Sigmoid colon (tissue), 7 donors: ENCODE data around the gene SHCBP1. TPM values are rescaled to one million over a fixed set of nuclear protein-coding genes. Genes with fewer than 3 reads are reported as not detected.
"Not testable (repeated sequence)": the region's sequence is repeated elsewhere in the genome, so short reads cannot be mapped to it uniquely, and the experiment has no call there.

ENCODE experiments used
- DNase-seq: peaks from one replicate; pipeline ENCODE4 v3.0.0-alpha.2; 2019
- H3K27ac ChIP-seq, 4 donors: fragments of 200-600 bp; sonication (generic); one replicate each; pipeline ENCODE4 v1.5.1; 2016 to 2019; ENCODE audit warnings: mild to moderate bottlenecking in 1 of 4
- H3K27me3 ChIP-seq, 3 donors: fragments of 200-600 bp; sonication (generic); one replicate each; pipeline ENCODE4 v1.5.1; 2019; ENCODE audit warnings: mild to moderate bottlenecking in 1 of 3
- H3K36me3 ChIP-seq, 4 donors: fragments of 200-600 bp; sonication (generic); one replicate each; pipeline ENCODE4 v1.5.1; 2016 to 2019
- H3K4me1 ChIP-seq, 4 donors: fragments of 200-600 bp; sonication (generic); one replicate each; pipeline ENCODE4 v1.5.1; 2017 to 2019
- H3K4me3 ChIP-seq, 4 donors: fragments of 200-600 bp; sonication (generic); one replicate each; pipeline ENCODE4 v1.5.1; 2017 to 2019; ENCODE audit warnings: mild to moderate bottlenecking in 2 of 4, moderate library complexity in 1 of 4
- H3K9me3 ChIP-seq, 4 donors: fragments of 200-600 bp in 3 of 4; sonication (generic) in 3 of 4; one replicate each; pipeline versions ENCODE4 v1.5.1 to v1.6.1; 2013 to 2019
- EP300 ChIP-seq, 4 donors: sonication (generic); formaldehyde crosslinking; IDR thresholded peaks; one replicate each; pipeline ENCODE4 v1.6.1; 2017; ENCODE audit warnings: antibody characterized with exemption in 4 of 4
- POLR2A ChIP-seq, 2 donors: fragments of 450-650 bp; IDR thresholded peaks; one replicate each; pipeline ENCODE4 v1.6.1; 2016; ENCODE audit warnings: antibody characterized with exemption in 2 of 2, mild to moderate bottlenecking in 2 of 2, moderate library complexity in 2 of 2
- POLR2AphosphoS5 ChIP-seq, 4 donors: sonication (generic); formaldehyde crosslinking; IDR thresholded peaks; one replicate each; pipeline ENCODE4 v1.6.1; 2017; ENCODE audit warnings: antibody characterized with exemption in 4 of 4
- WGBS, 2 donors: extraction: QIAGEN DNeasy Blood & Tissue Kit; methylation state at CpG; one replicate each; pipeline ENCODE4 v1.1.7; 2013; 5-methylcytosine and 5-hydroxymethylcytosine counted together
- intact Hi-C: fragments of 100-400 bp; cut with DNase I; formaldehyde crosslinking; loops from one replicate; pipeline ENCODE4 v1.15.1; 2023
- polyA plus RNA-seq, 3 donors: library from polyadenylated mRNA; stranded (reverse); fragments of 200-250 nt; gene quantifications; one replicate each; pipeline ENCODE4 v1.2.3, GENCODE V29; 2013
- total RNA-seq, 4 donors: library from RNA; depleted of rRNA; stranded (reverse); fragments of >200 nt; gene quantifications; one replicate each; pipeline ENCODE4 v1.1.0, GENCODE V29; 2016
- TF ChIP-seq, protein P1 (sequence below), 4 experiments: fragments of 450-650 bp in 3 of 4; fragments of 200-600 bp in 1 of 4; IDR thresholded peaks; one replicate each; pipeline ENCODE4 v1.5.1; 2016 to 2019; ENCODE audit warnings: antibody characterized with exemption in 4 of 4, mild to moderate bottlenecking in 3 of 4, moderate library complexity in 2 of 4
- donor health status: healthy with polysubstance abuse.
- donor health status: Bipolar disorder and iron deficiency.
- donor health status: healthy.

SHCBP1 gene
- total and polyA plus RNA-seq, 7 donors: 0.36 to 6.8 (median 0.66) TPM

DNA sequence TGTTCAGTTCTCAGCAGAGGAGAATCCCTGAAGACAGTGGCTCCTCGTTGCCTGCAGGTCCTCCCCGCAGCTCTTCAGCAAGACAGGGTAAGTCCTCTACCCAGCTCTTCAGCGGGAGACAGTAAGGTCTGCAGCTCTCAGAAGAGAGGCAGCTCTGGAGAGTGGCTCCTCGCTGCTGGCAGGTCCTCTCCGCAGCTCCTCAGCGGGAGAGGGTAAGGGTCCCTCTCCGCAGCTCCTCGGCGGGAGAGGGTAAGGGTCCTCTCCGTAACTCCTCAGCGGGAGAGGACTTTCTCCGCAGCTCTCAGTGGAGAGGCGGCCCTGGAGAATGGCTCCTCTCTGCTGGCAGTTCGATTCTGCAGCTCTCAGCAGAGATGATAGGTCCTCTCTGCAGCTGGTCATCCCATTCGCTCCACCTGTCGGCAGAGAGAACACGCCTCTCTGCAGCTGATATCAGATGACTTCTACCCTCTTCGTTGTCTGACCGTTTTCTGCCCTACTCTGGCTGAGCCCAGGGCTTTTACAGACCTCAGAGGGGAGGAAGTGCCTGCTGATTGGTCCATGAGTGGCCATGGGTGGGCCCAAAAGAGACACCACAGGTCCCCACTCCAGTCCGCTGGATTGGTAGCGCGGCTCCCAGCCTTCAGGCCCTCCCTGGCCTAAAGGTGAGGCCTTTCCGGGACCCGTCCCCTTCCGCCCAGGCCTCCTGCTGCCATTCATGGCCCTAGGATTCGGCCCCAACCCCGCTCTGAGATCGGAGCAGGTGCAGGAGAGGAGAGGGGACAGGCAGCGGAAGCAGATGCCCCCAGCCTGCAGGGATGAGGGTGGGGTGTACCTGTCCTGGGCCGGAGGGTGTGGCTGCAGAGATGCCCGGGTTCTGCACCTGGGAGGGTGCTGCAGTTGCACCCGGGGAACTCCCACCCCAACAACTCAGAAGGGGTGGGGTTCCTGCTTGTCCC, 11.9 kb upstream of the SHCBP1 start:
- Histone ChIP-seq H3K4me3 (no peak overlapping the region), H3K4me1 (no peaks in the 10 kb centered on the region), H3K27me3 (no peaks in the 10 kb centered on the region), H3K9me3 (no peaks in the 10 kb centered on the region), H3K36me3 (no peaks in the 10 kb centered on the region), H3K27ac (no peak overlapping the region)
- 78 to 88% methylated on average over 32 of the region's 32 CpGs for WGBS, 2 donors
- DNase-seq: no peak
- no peak for TF ChIP-seq EP300 (IDR thresholded peaks at IDR 0.05)
- TF ChIP-seq POLR2AphosphoS5 (IDR thresholded peaks at IDR 0.05): no peak
- TF ChIP-seq POLR2A (IDR thresholded peaks at IDR 0.05): no peak
- TF ChIP-seq, protein P1, sequence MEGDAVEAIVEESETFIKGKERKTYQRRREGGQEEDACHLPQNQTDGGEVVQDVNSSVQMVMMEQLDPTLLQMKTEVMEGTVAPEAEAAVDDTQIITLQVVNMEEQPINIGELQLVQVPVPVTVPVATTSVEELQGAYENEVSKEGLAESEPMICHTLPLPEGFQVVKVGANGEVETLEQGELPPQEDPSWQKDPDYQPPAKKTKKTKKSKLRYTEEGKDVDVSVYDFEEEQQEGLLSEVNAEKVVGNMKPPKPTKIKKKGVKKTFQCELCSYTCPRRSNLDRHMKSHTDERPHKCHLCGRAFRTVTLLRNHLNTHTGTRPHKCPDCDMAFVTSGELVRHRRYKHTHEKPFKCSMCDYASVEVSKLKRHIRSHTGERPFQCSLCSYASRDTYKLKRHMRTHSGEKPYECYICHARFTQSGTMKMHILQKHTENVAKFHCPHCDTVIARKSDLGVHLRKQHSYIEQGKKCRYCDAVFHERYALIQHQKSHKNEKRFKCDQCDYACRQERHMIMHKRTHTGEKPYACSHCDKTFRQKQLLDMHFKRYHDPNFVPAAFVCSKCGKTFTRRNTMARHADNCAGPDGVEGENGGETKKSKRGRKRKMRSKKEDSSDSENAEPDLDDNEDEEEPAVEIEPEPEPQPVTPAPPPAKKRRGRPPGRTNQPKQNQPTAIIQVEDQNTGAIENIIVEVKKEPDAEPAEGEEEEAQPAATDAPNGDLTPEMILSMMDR (IDR thresholded peaks at IDR 0.05): no peak
- intact Hi-C loops: no loop called here

DNA sequence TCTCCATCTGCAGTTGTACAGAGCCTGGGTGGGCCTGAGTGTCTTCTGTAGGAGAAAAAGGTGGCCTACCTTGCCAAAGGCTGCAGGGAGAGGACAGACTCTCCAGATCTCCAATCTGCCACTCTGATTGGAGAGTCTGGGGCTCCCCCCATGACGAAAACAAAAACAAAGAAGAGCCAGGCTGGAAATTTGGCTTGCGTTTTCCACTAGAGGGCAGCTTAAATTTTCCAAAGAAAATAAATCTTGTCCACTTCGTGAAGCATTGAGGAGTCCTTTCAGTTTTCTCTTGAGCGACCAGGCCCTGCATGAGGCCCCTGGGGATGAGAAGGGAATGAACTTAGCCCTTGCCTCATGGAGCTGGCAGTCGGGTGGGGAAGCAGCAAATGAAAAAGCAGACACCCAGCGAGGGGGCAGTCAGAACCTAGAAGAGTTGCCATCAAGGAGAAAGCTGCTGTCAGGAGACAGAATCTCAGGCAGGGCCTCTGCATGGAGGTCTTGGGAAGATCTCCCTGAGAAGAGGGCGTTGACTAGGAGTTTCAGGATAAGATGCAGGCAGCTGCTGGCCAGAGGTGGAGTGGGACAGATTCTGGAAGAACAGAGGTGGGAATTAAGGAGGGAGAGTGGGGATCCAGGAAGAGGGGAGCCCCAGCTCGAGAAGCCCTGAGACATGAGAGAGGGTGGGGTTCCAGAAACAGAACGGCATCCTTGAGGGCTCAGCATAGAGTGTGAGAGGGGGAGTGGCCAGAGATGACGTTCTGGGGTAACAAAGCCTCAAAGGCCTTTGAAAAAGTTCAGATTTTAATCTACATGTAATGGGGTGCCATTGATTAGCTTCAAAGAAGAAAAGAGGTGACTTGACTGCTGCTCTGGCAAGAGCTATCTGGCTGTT, 8.4 kb upstream of the SHCBP1 start:
- DNase-seq: no peak
- H3K27ac ChIP-seq: peak overlapping the region in 1 of 4 donors; percentile 4
- no peak overlapping the region for H3K4me3 ChIP-seq
- intact Hi-C loops: no loop called here
- no peaks in the 10 kb centered on the region for H3K36me3 ChIP-seq
- TF ChIP-seq EP300 (IDR thresholded peaks at IDR 0.05): no peak
- TF ChIP-seq, protein P1 (IDR thresholded peaks at IDR 0.05): no peak
- no peak for TF ChIP-seq POLR2AphosphoS5 (IDR thresholded peaks at IDR 0.05)
- no peak for TF ChIP-seq POLR2A (IDR thresholded peaks at IDR 0.05)
- WGBS, 2 donors: 26 to 46% methylated on average over 10 of the region's 10 CpGs
- no peaks in the 10 kb centered on the region for H3K27me3 ChIP-seq
- H3K4me1 ChIP-seq: no peaks in the 10 kb centered on the region
- H3K9me3 ChIP-seq: no peaks in the 10 kb centered on the region

DNA sequence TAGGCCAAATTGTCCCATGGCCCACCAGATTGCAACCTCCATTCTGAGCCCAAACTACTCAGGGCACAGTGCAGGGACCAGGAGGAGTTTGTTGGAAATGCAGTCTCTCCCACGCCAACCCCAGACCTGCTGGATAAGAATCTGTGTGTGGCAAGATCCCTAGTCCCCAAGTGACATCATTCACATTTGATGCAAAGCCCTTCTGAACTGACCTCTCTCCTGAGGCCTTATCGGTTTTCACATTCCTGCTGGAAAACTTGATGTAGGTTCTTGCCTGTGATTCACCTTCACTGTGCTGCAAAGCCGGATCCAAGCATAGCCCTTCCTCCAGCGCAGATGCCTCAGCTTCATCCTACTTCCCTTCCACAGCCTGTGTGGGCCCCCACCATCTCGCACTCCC, 6.6 kb upstream of the SHCBP1 start:
- Histone ChIP-seq H3K9me3 (no peaks in the 10 kb centered on the region), H3K36me3 (no peaks in the 10 kb centered on the region), H3K27ac (no peak overlapping the region), H3K4me1 (no peaks in the 10 kb centered on the region), H3K4me3 (no peak overlapping the region), H3K27me3 (no peaks in the 10 kb centered on the region)
- TF ChIP-seq EP300 (IDR thresholded peaks at IDR 0.05): no peak
- TF ChIP-seq POLR2A (IDR thresholded peaks at IDR 0.05): no peak
- TF ChIP-seq POLR2AphosphoS5 (IDR thresholded peaks at IDR 0.05): no peak
- TF ChIP-seq, protein P1 (IDR thresholded peaks at IDR 0.05): no peak
- no peak for DNase-seq
- intact Hi-C loops: no loop called here
- 87 to 96% methylated on average over 5 of the region's 5 CpGs for WGBS, 2 donors

DNA sequence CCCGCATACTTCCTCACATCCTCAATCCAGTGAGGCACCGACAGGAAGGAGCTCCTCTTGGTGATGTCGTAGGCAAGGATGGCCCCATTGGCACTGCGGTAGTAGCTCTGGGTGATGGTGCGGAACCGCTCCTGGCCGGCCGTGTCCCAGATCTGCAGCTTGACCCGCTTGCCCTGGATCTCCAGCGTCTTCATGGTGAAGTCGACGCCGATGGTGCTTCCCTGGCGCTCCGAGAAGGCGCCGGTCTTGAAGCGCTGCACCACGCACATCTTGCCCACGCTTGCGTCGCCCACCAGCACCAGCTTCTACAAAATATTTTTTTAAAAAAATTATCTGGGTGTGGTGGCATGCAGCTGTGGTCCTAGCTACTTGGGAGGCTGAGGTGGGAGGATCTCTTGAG, 5.5 kb upstream of the SHCBP1 start:
- DNase-seq, H3K27me3 ChIP-seq, intact Hi-C loops, H3K4me3 ChIP-seq, H3K4me1 ChIP-seq, H3K36me3 ChIP-seq, H3K9me3 ChIP-seq, H3K27ac ChIP-seq: not testable (repeated sequence)
- 97% methylated on average over 21 to 22 of the region's 22 CpGs for WGBS, 2 donors

DNA sequence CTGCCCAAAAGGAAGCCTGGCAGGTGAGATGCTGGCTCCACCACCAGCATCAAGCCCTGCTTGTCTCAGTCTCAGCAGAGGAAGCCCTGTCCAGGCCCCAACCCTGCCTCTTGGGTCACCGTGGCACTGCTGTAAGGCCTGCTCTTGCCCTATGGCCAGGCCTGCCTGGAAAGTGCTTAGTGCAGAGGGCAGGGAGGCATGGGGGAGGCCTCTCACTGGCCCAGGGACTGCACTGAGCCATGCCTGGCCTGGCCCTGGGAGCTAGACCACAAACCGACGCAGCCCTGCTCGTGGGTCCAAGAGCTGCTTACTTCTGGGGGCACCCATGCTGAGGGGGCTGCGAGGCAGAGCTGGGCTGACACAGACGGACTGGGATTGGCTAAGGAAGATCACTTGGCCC, 3.7 kb upstream of the SHCBP1 start:
- H3K27me3 ChIP-seq, H3K4me3 ChIP-seq, DNase-seq, intact Hi-C loops, H3K9me3 ChIP-seq, H3K27ac ChIP-seq, H3K36me3 ChIP-seq: not testable (repeated sequence)
- peaks cover 0 to 12% (median 11%) of the 10 kb centered on the region in 4 donors for H3K4me1 ChIP-seq
- WGBS, 2 donors: 89 to 93% methylated on average over 6 of the region's 6 CpGs

DNA sequence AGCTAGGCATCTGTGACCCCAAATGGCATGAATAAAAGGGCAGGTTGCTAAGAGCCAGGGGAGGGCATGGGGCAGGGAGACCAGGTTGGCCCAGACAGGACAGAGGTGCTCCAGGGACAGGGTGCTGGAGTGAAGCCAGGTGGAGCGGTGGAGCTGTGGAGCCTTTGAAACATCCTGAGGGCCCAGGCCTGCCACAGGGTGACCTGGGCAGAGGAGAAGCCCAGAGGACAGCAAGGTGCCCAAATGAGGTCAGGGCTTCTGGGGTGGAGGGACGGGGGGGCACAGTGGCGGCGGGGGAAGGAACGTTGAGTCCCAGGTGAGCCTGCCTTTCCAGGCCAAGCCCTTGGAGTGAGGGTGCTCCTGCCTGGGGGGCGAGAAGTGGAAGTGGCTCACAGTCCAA, 2.5 kb upstream of the SHCBP1 start:
- H3K9me3 ChIP-seq, H3K27ac ChIP-seq, H3K36me3 ChIP-seq, DNase-seq, H3K27me3 ChIP-seq, intact Hi-C loops, H3K4me3 ChIP-seq: not testable (repeated sequence)
- H3K4me1 ChIP-seq: peaks cover 0 to 12% (median 11%) of the 10 kb centered on the region in 4 donors
- WGBS, 2 donors: 74 to 90% methylated on average over 4 of the region's 6 CpGs

DNA sequence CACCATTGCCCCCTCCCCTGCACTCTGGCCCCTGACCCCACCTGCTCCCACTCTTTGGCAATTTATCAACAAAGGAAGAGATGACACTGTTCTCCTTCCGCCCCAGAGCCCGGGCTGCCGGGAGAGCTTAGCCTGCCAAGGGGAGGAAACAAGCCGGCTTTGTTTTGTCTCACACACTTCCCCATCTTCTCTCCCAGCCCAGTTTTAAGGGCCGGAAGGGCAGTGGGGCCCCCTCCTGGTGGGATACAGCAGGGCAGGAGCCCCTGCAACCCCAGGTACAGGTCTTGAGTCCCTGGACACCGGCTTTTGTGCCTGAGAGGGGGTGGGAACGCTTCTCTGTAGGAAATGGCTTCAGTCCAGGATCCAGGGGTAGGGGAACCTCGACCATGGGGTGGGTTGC, 2.1 kb upstream of the SHCBP1 start:
- H3K36me3 ChIP-seq, H3K27ac ChIP-seq, H3K9me3 ChIP-seq, H3K27me3 ChIP-seq, intact Hi-C loops, H3K4me3 ChIP-seq, DNase-seq: not testable (repeated sequence)
- 3 to 8% methylated on average over 5 of the region's 8 CpGs for WGBS, 2 donors
- H3K4me1 ChIP-seq: peaks cover 0 to 12% (median 11%) of the 10 kb centered on the region in 4 donors
